ENCODE results near the gene TRIM40. TPM values are rescaled to one million over a fixed set of nuclear protein-coding genes. Genes with fewer than 3 reads are reported as not detected.
A peak's percentile ranks its signal among the peaks of the same experiment; 100 is the strongest.
"Not testable (repeated sequence)": the region's sequence is repeated elsewhere in the genome, so short reads cannot be mapped to it uniquely, and the experiment has no call there.

TRIM40 gene
- total and polyA plus RNA-seq, 8 donors, result not detected

DNA sequence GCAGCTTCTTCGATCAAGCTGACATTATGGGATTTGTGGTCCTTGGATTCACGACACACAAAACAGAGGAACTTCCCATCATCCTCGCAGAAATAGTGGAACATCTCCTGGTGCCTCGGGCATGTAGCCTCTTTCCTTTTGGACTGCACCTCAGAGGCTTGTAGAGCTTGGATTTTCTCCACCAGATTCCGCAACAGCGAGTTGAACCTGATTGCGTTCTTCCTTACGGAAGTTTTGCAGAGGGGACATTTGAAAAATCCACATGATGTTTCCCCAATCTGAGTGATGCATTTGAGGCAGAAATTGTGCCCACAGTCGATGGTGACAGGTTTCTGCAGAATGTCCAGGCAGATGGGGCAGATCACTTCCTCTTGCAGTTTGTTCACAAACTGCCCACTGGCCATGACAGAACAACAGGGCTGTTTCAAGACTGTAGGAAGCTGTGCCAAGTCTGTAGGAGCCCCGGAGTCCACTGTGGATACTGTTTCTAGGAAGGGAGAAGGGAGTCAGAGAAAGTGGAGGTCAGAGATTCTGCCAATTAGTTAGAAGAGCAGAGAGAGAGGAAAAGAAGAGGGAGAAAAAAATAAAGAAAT lies 23.4 kb upstream of the TRIM40 start:
- Histone ChIP-seq H3K27me3 (peaks cover 0 to 80% (median 13%) of the 10 kb centered on the region in 3 donors), H3K4me3 (peak overlapping the region in 2 of 4 donors; percentile 18 to 32), H3K4me1 (peaks cover 0 to 6% (median 0%) of the 10 kb centered on the region in 4 donors), H3K36me3 (no peaks in the 10 kb centered on the region), H3K9me3 (no peaks in the 10 kb centered on the region), H3K27ac (peak overlapping the region in 3 of 5 donors; percentile 36 to 69 (median 60))
- WGBS, 5 donors, result 61 to 74% (median 72%) methylated on average over 10 of the region's 10 CpGs
- DNase-seq, result no peak
- TF ChIP-seq EP300 (IDR thresholded peaks at IDR 0.05) (no peak), POLR2AphosphoS5 (IDR thresholded peaks at IDR 0.05) (no peak), CTCF (IDR thresholded peaks at IDR 0.05) (no peak), POLR2A (IDR thresholded peaks at IDR 0.05) (no peak)
- intact Hi-C loops (cut with DNase I; ENCODE audit: low total_unique reads), result no loop called here

- TF ChIP-seq POLR2AphosphoS5 (IDR thresholded peaks at IDR 0.05), result no peak
- no peak for TF ChIP-seq CTCF (IDR thresholded peaks at IDR 0.05)
- TF ChIP-seq POLR2A (IDR thresholded peaks at IDR 0.05), result no peak
- TF ChIP-seq EP300 (IDR thresholded peaks at IDR 0.05), result no peak
- peaks cover 0 to 81% (median 13%) of the 10 kb centered on the region in 3 donors for H3K27me3 ChIP-seq
- peak within 1 kb of the TSS in 2 of 4 donors; percentile 18 to 32 for H3K4me3 ChIP-seq
- DNase-seq, result peak in 1 of 2 donors; percentile 49
- peaks cover 0 to 6% (median 0%) of the 10 kb centered on the region in 4 donors for H3K4me1 ChIP-seq
- intact Hi-C loops (cut with DNase I; ENCODE audit: low total_unique reads), result no loop called here
- H3K27ac ChIP-seq, result peak within 1 kb of the TSS in 3 of 5 donors; percentile 36 to 69 (median 60)
- H3K9me3 ChIP-seq, result no peaks in the 10 kb centered on the region
- WGBS, 5 donors, result 46 to 67% (median 58%) methylated on average over 3 of the region's 3 CpGs
- H3K36me3 ChIP-seq, result no peaks in the 10 kb centered on the region
Observed at GRCh38 chr6:30113003-30113759, 22.8 kb upstream of the TRIM40 start, which contains the start of gene TRIM31. Gene TRIM31 (minus strand): TSS chr6:30113090. CDS start chr6:30112805, 285 bp downstream.

DNA sequence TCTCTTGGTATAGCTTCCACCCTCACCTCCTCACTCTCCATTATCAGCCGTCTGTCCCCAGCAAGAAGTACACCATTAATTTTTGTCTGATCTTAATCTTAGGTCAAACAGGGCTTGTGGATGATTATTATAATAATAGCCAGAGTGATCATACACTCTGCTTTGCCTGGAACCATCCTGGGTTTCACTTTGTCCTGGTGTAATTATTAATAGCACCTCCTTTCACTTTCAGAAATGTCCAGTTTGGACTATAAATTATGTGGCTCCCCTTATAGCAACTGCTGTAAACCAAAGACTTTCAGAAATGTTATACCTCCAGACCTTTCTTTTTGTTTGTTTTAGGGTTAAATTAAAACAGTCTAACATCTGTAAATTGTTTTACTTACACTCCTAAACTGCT lies 22.1 kb upstream of the TRIM40 start:
- H3K36me3 ChIP-seq, result no peaks in the 10 kb centered on the region
- intact Hi-C loops (cut with DNase I; ENCODE audit: low total_unique reads), result no loop called here
- no peak overlapping the region for H3K4me3 ChIP-seq
- H3K27me3 ChIP-seq, result peaks cover 0 to 76% (median 13%) of the 10 kb centered on the region in 3 donors
- peak overlapping the region in 2 of 5 donors; percentile 60 to 69 for H3K27ac ChIP-seq
- H3K4me1 ChIP-seq, result peaks cover 0 to 6% (median 0%) of the 10 kb centered on the region in 4 donors
- no peak for TF ChIP-seq EP300 (IDR thresholded peaks at IDR 0.05)
- no peak for TF ChIP-seq POLR2A (IDR thresholded peaks at IDR 0.05)
- TF ChIP-seq CTCF (IDR thresholded peaks at IDR 0.05), result no peak
- H3K9me3 ChIP-seq, result no peaks in the 10 kb centered on the region
- DNase-seq, result no peak
- whole genome bisulfite sequencing, 5 donors, result 39 to 56% (median 51%) methylated on average over 1 of the region's 1 CpG

DNA sequence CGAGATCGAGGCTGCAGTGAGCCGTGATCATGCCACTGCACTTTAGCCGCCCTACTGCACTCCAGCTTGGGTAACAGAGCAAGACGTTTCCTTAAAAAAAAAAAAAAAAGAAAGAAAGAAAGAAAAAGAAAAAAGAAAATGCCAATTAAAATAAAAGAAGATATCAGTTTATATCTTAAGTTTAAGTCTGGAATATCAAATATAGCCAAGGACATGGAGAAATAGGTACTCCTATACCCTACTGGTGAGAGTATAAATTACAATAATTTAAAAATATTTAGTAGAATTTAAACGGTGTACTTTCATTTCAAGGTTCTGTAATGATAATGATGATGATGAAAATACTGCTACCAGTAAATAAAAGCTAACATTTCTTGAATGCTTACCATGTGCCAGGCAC lies 19.2 kb upstream of the TRIM40 start:
- H3K27me3 ChIP-seq, result peaks cover 0 to 52% (median 10%) of the 10 kb centered on the region in 3 donors
- H3K27ac ChIP-seq, result no peak overlapping the region
- TF ChIP-seq POLR2A (IDR thresholded peaks at IDR 0.05) (no peak), EP300 (IDR thresholded peaks at IDR 0.05) (no peak), POLR2AphosphoS5 (IDR thresholded peaks at IDR 0.05) (no peak), CTCF (IDR thresholded peaks at IDR 0.05) (no peak)
- H3K36me3 ChIP-seq, result no peaks in the 10 kb centered on the region
- no peaks in the 10 kb centered on the region for H3K9me3 ChIP-seq
- DNase-seq, result no peak
- WGBS, 5 donors, result 74 to 81% (median 78%) methylated on average over 6 of the region's 6 CpGs
- intact Hi-C loops (cut with DNase I; ENCODE audit: low total_unique reads), result no loop called here
- H3K4me3 ChIP-seq, result no peak overlapping the region
- H3K4me1 ChIP-seq, result peaks cover 0 to 6% (median 0%) of the 10 kb centered on the region in 4 donors

- not testable (repeated sequence) for H3K27ac ChIP-seq, H3K4me3 ChIP-seq
- 87 to 91% (median 90%) methylated on average over 5 of the region's 5 CpGs for WGBS, 5 donors
Observed at GRCh38 chr6:30118691-30119090, 17.2 kb upstream of the TRIM40 start.

More at GRCh38 chr6:30118691-30119090, 17.2 kb upstream of the TRIM40 start:
- H3K27me3 ChIP-seq, result peaks cover 0 to 43% (median 4%) of the 10 kb centered on the region in 3 donors
- H3K9me3 ChIP-seq; H3K4me1 ChIP-seq; DNase-seq; intact Hi-C loops (cut with DNase I; ENCODE audit: low total_unique reads); H3K36me3 ChIP-seq: not testable (repeated sequence)
